Smooth muscle cell (in vitro differentiated cells): ENCODE data around the gene LITAF. TPM values are rescaled to one million over a fixed set of nuclear protein-coding genes. Genes with fewer than 3 reads are reported as not detected.

Experiments used
- DNase-seq: peaks from one replicate; lab custom pipeline; 2025; ENCODE audit not compliant: unreplicated experiment; lab: John Stamatoyannopoulos, UW
- H2AFZ ChIP-seq: fragments of 200-600 bp; sonication (generic); 2 replicates; pipeline ENCODE4 v1.6.0; 2016; ENCODE audit warnings: antibody characterized with exemption, low read depth, mild to moderate bottlenecking
- H3F3A ChIP-seq: fragments of 200-600 bp; sonication (generic); 2 replicates; pipeline ENCODE4 v1.6.0; 2017; ENCODE audit warnings: antibody characterized with exemption, low read depth
- H3K27ac ChIP-seq: fragments of 200-600 bp; sonication (generic); 2 replicates; pipeline ENCODE4 v1.5.1; 2016; ENCODE audit warnings: low read depth, mild to moderate bottlenecking
- H3K27me3 ChIP-seq: fragments of 200-600 bp; sonication (generic); 2 replicates; pipeline ENCODE4 v1.6.1; 2016; ENCODE audit warnings: low read depth, mild to moderate bottlenecking
- H3K36me3 ChIP-seq: fragments of 200-600 bp; sonication (generic); 2 replicates; pipeline ENCODE4 v1.5.1; 2016; ENCODE audit warnings: low read depth
- H3K4me1 ChIP-seq: fragments of 200-600 bp; sonication (generic); 2 replicates; pipeline ENCODE4 v1.5.1; 2016; ENCODE audit warnings: low read depth
- H3K4me2 ChIP-seq: fragments of 200-600 bp; sonication (generic); 2 replicates; pipeline ENCODE4 v1.6.0; 2016; ENCODE audit warnings: mild to moderate bottlenecking
- H3K4me3 ChIP-seq: fragments of 200-600 bp; sonication (generic); 2 replicates; pipeline ENCODE4 v1.5.1; 2016; ENCODE audit warnings: mild to moderate bottlenecking
- H3K79me2 ChIP-seq: fragments of 200-600 bp; sonication (generic); 2 replicates; pipeline ENCODE4 v1.6.0; 2016; ENCODE audit warnings: low read depth, mild to moderate bottlenecking
- H3K9ac ChIP-seq: fragments of 200-600 bp; sonication (generic); 2 replicates; pipeline ENCODE4 v1.6.0; 2016; ENCODE audit warnings: low read depth
- H3K9me3 ChIP-seq: fragments of 200-600 bp; sonication (generic); replicated peaks from 2 replicates; pipeline ENCODE4 v1.5.1; 2016; ENCODE audit warnings: low read depth
- H4K20me1 ChIP-seq: fragments of 200-600 bp; sonication (generic); 2 replicates; pipeline ENCODE4 v1.6.0; 2016; ENCODE audit warnings: low read depth
- CTCF ChIP-seq: fragments of 200-600 bp; sonication (generic); IDR thresholded peaks from 2 replicates; pipeline ENCODE4 v1.5.1; 2017; ENCODE audit warnings: borderline replicate concordance, mild to moderate bottlenecking, antibody characterized with exemption; ENCODE audit not compliant: insufficient read depth, poor library complexity, severe bottlenecking
- WGBS: methylation state at CpG from one replicate; pipeline ENCODE4 v1.1.7; 2016; ENCODE audit warnings: low lambda C conversion rate; 5-methylcytosine and 5-hydroxymethylcytosine counted together
- polyA plus RNA-seq: library from polyadenylated mRNA; unstranded; fragments of >200 nt; fragmentation: Nextera tagmentation; extraction: Ambion mirVana; gene quantifications from 2 replicates; pipeline ENCODE4 v1.2.1, GENCODE V29; 2016
- total RNA-seq: library from RNA; depleted of rRNA; stranded (reverse); fragments of >200 nt; gene quantifications from 2 replicates; pipeline ENCODE4 v1.2.3, GENCODE V29; 2014

The LITAF gene
- total and polyA plus RNA-seq, 2 experiments from 2014 or later, result 40.4 to 72.6 TPM

DNA sequence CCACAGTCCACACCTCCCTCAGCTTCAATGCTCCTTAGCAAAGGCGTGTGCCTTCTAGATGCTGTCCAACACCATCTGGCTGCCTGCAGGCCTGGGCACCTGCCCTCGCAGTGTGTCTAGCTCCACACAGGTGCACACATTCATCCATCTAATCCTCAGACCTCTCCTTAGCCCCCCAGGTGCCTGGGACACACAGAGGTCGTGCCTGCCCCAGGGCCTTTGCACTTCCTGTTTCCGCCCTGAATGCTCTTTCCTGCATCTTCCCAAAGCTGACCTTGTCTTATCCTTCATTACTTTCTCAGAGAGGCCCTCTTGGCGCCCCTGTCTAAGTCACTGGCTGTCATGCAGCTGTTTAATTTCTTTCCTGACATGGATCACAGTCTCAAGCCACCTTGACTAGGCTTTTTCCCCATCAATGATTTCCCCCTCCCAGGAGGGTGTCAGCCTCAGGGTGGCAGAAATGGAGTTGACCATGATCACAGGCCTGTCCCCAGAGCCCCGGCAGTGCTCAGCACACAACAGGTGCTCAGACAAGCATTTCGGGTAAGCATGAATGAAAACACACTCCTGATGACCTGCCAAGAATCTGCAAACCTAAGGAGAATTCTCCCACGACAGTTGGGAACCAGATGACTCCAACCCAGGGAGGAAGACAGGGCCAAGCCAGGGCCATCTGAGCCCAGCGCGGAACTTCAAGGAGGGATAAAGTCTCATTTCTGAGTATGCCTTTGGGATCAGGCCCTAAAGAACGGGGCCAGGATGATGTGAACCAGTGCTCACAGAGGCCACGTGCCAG lies 76.3 kb downstream of the LITAF start:
- Histone ChIP-seq H3K9me3 (no peaks in the 10 kb centered on the region), H2AFZ (no peak overlapping the region), H3K27ac (no peak overlapping the region), H3K4me3 (no peak overlapping the region), H3K9ac (no peak overlapping the region), H3K79me2 (no peaks in the 10 kb centered on the region), H3F3A (no peaks in the 10 kb centered on the region), H3K27me3 (no peaks in the 10 kb centered on the region), H3K4me2 (no peak overlapping the region), H3K4me1 (no peaks in the 10 kb centered on the region), H4K20me1 (no peaks in the 10 kb centered on the region), H3K36me3 (no peaks in the 10 kb centered on the region)
- TF ChIP-seq CTCF, result no peak
- 84% methylated on average over 11 of the region's 12 CpGs for whole genome bisulfite sequencing
- no peak for DNase-seq

GRCh38 chr16:11507991-11508390 lies 78.7 kb downstream of the LITAF start:
- DNase-seq, result no peak
- Histone ChIP-seq H2AFZ (no peak overlapping the region), H4K20me1 (no peaks in the 10 kb centered on the region), H3K4me2 (no peak overlapping the region), H3K36me3 (no peaks in the 10 kb centered on the region), H3K9me3 (no peaks in the 10 kb centered on the region), H3K4me1 (no peaks in the 10 kb centered on the region), H3K9ac (no peak overlapping the region), H3K4me3 (no peak overlapping the region), H3K27ac (peak overlapping the region; percentile 24), H3K27me3 (no peaks in the 10 kb centered on the region), H3K79me2 (no peaks in the 10 kb centered on the region), H3F3A (no peaks in the 10 kb centered on the region)
- no peak for TF ChIP-seq CTCF
- 20% methylated on average over 3 of the region's 3 CpGs for WGBS

DNA sequence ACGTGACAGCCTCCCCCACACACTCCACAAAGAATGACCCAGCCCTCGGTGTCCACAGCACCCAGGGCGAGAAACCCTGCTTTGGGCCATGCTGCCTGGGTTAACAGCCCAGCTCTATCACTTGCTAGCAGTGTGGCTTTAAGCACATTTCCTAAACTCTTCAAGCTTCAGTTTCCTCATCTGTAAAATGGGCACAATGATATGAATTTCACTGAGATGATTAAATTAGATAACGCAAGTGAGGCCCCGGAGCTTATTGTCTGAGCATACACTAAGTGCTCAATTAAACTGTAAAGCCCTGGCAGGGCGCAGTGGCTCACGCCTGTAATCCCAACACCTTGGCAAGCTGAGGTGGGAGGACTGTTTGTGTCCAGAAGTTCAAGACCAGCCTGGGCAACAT lies 79.4 kb downstream of the LITAF start:
- H3K4me1 ChIP-seq, result no peaks in the 10 kb centered on the region
- no peak overlapping the region for H2AFZ ChIP-seq
- H3K27ac ChIP-seq, result no peak overlapping the region
- no peak overlapping the region for H3K4me3 ChIP-seq
- no peak overlapping the region for H3K9ac ChIP-seq
- H3K36me3 ChIP-seq, result no peaks in the 10 kb centered on the region
- no peaks in the 10 kb centered on the region for H3K9me3 ChIP-seq
- no peaks in the 10 kb centered on the region for H3F3A ChIP-seq
- H3K4me2 ChIP-seq, result no peak overlapping the region
- WGBS, result 97% methylated on average over 7 of the region's 7 CpGs
- no peaks in the 10 kb centered on the region for H3K27me3 ChIP-seq
- TF ChIP-seq CTCF, result no peak
- no peaks in the 10 kb centered on the region for H4K20me1 ChIP-seq
- DNase-seq, result no peak
- H3K79me2 ChIP-seq, result no peaks in the 10 kb centered on the region
